Fibroblast of pulmonary artery (primary cell): Measurements from ENCODE around the gene GPR107.

Experiments used
- DNase-seq: peaks from one replicate; pipeline ENCODE4 v3.0.0-alpha.2; 2010; ENCODE audit warnings: low read depth
- H3K4me3 ChIP-seq: replicated peaks from 2 replicates; pipeline ENCODE4 v1.5.1; 2011; ENCODE audit warnings: low read depth, mild to moderate bottlenecking, control low read depth, low read length, moderate library complexity
- CTCF ChIP-seq: IDR thresholded peaks from 2 replicates; pipeline ENCODE4 v1.5.1; 2011; ENCODE audit warnings: mild to moderate bottlenecking, control low read depth, low read length, inconsistent platforms; ENCODE audit errors: missing control alignments

The GPR107 gene

DNA sequence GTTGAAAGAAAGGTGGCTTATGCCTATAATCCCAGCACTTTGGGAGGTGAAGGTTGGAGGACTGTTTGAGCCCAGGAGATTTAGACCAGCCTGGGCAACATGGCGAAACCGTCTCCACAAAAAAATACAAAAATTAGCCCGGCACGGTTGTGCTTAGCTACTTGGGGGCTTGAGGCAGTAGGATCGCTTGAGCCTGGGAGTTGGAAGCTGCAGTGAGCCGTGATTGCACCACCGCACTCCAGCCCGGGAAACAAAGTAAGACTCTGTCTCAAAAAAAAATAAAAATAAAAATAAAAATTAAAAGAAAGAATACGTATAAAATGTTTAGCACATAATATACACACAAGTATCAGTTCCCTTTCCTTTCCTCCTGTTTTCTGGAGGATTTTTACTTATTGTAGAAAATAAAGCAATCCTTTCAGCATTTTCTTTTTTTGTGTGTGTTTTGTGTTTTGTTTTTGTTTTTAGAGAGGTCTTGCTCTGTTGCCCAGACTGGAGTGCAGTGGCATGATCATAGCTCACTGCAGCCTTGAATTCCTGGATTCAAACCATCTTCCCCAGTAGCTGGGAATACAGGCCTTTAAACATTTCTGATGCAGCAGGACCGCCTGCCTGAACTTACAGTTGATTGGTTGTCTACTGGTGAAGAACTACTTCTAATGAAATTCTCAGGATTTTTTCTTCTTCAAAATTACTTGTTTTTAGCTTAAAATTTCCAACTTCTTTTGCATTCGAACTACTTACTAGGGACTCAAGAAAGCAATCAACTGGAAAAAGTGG is 4.1 kb upstream of the GPR107 start:
- no peak overlapping the region for H3K4me3 ChIP-seq
- no peak for DNase-seq
- TF ChIP-seq CTCF = no peak

DNA sequence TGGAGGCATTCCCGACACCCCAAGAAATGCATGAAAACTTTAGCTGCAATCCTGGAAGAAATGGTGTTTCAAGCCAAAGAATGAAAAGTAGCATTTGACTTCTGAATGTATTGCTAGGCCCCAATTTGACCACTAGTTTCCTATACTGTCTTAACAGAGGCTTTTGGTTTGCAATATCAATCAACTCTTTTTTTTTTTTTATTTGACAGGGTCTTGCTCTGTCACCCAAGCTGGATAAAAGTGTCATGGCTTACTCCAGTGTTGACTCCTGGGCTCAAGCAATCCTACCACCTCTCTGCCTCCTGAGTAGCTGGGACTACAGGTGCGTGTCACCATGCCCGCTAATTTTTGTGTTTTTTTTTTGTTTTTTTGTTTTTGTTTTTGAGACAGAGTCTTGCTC is 3.2 kb upstream of the GPR107 start:
- no peak overlapping the region for H3K4me3 ChIP-seq
- TF ChIP-seq CTCF = no peak
- DNase-seq = no peak

DNA sequence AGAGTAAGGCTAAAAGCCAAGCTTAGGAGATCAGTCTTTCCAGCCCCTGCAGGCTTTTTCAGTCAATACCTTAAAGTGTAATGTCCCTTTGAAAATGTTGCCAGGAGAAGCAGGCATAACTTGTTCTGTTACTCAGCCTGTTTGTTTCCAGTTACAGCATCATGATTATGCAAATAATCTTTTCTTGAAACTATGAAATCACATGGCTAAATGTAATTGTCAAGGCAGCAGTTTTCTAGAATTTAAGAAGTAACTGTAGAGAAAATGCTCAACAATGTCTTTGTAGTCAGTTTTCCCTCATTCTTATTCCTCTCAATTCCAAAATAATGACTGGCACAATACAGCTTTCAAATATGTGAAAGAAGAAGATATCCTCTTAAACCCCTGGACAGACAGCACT is 1.9 kb upstream of the GPR107 start:
- no peak overlapping the region for H3K4me3 ChIP-seq
- DNase-seq = peak; percentile 18

GRCh38 chr9:130053109-130053503 is 600 bp upstream of the GPR107 start:
- DNase-seq = no peak
- TF ChIP-seq CTCF = no peak
- peak overlapping the region; percentile 88 for H3K4me3 ChIP-seq

More for the DNA sequence above, 1.9 kb upstream of the GPR107 start:
- no peak for TF ChIP-seq CTCF

GRCh38 chr9:130054325-130054786 is 650 bp downstream of the GPR107 start:
- TF ChIP-seq CTCF = no peak
- peak overlapping the region; percentile 88 for H3K4me3 ChIP-seq
- DNase-seq = no peak

- peak overlapping the region; percentile 88 for H3K4me3 ChIP-seq
- DNase-seq = no peak
Measured at GRCh38 chr9:130054820-130055219, 1.1 kb downstream of the GPR107 start.

More at GRCh38 chr9:130054820-130055219, 1.1 kb downstream of the GPR107 start:
- TF ChIP-seq CTCF = no peak
